Testis (tissue), 2 donors: ENCODE data around the gene PDPK1.
"Not testable (repeated sequence)": the region's sequence is repeated elsewhere in the genome, so short reads cannot be mapped to it uniquely, and the experiment has no call there.

Source experiments
- CTCF ChIP-seq, 3 experiments: fragments of 450-650 bp in 2 of 3; fragments of 200-600 bp in 1 of 3; sonication (generic) in 1 of 3; IDR thresholded peaks; one replicate each; pipeline ENCODE4 v1.5.1; 2016 to 2019; ENCODE audit warnings: antibody characterized with exemption in 3 of 3, mild to moderate bottlenecking in 2 of 3, moderate library complexity in 1 of 3
- POLR2A ChIP-seq: fragments of 450-650 bp; IDR thresholded peaks from one replicate; pipeline ENCODE4 v1.6.1; 2017; ENCODE audit warnings: antibody characterized with exemption, mild to moderate bottlenecking, moderate library complexity

GRCh38 chr16:2577044-2577443, 39.2 kb downstream of the PDPK1 start:
- not testable (repeated sequence) for TF ChIP-seq CTCF (IDR thresholded peaks at IDR 0.05); POLR2A
